Thyroid gland (tissue), 4 donors: ENCODE results near the gene SH3BGR.

Experiments used
- CTCF ChIP-seq, 6 experiments: fragments of 200-600 bp in 3 of 6; fragments of 450-650 bp in 3 of 6; sonication (generic) in 3 of 6; IDR thresholded peaks; one replicate each; pipeline ENCODE4 v1.5.1; 2016 to 2019; ENCODE audit warnings: antibody characterized with exemption in 6 of 6, mild to moderate bottlenecking in 2 of 6, inconsistent platforms in 1 of 6, moderate library complexity in 1 of 6
- POLR2A ChIP-seq, 2 donors: fragments of 450-650 bp; IDR thresholded peaks; one replicate each; pipeline ENCODE4 v1.6.1; 2017; ENCODE audit warnings: antibody characterized with exemption in 2 of 2, mild to moderate bottlenecking in 2 of 2, moderate library complexity in 1 of 2

- no peak for TF ChIP-seq CTCF (IDR thresholded peaks at IDR 0.05)
- TF ChIP-seq POLR2A (IDR thresholded peaks at IDR 0.05): no peak
Measured at GRCh38 chr21:39504230-39504629, 52.5 kb downstream of the SH3BGR start.
